ENCODE measurements around the gene CXXC1. TPM values are rescaled to one million over a fixed set of nuclear protein-coding genes. Genes with fewer than 3 reads are reported as not detected.
A peak's percentile ranks its signal among the peaks of the same experiment; 100 is the strongest.
"Not testable (repeated sequence)": the region's sequence is repeated elsewhere in the genome, so short reads cannot be mapped to it uniquely, and the experiment has no call there.

The CXXC1 gene
- total RNA-seq, 1 experiment from 2014 or later, result 11.4 TPM

GRCh38 chr18:50298443-50299284, 11.2 kb upstream of the CXXC1 start:
- no peak for DNase-seq (ENCODE audit: low spot score)

- DNase-seq (ENCODE audit: low spot score), result no peak
These were observed 10.3 kb upstream of the CXXC1 start for GRCh38 chr18:50297621-50298442.

- no peak for DNase-seq (ENCODE audit: low spot score)
These were observed 5.5 kb upstream of the CXXC1 start for GRCh38 chr18:50293039-50293438.

GRCh38 chr18:50289108-50289443, 1.6 kb upstream of the CXXC1 start:
- no peak for DNase-seq (ENCODE audit: low spot score)

GRCh38 chr18:50288348-50289107, 1.0 kb upstream of the CXXC1 start:
- not testable (repeated sequence) for DNase-seq (ENCODE audit: low spot score)

- DNase-seq (ENCODE audit: low spot score), result no peak
These were observed 458 bp downstream of the CXXC1 start for GRCh38 chr18:50287028-50287440.

- peak; percentile 60 for DNase-seq (ENCODE audit: low spot score)
These were observed 983 bp downstream of the CXXC1 start for GRCh38 chr18:50286391-50287027.

- DNase-seq (ENCODE audit: low spot score), result no peak
These were observed 1.7 kb downstream of the CXXC1 start for GRCh38 chr18:50285631-50286321.

GRCh38 chr18:50285071-50285470, 2.4 kb downstream of the CXXC1 start:
- DNase-seq (ENCODE audit: low spot score), result no peak

- peak; percentile 25 for DNase-seq (ENCODE audit: low spot score)
These were observed 3.1 kb downstream of the CXXC1 start for GRCh38 chr18:50284255-50284885.

GRCh38 chr18:50283469-50284209, 3.9 kb downstream of the CXXC1 start:
- DNase-seq (ENCODE audit: low spot score), result no peak

- no peak for DNase-seq (ENCODE audit: low spot score)
These were observed 4.8 kb downstream of the CXXC1 start for GRCh38 chr18:50282521-50283335.

GRCh38 chr18:50281972-50282520, 5.4 kb downstream of the CXXC1 start:
- DNase-seq (ENCODE audit: low spot score), result no peak

- DNase-seq (ENCODE audit: low spot score), result peak; percentile 92
These were observed 6.1 kb downstream of the CXXC1 start, which contains the start of gene MBD1 for GRCh38 chr18:50281295-50281971. MBD1 (minus strand) TSS chr18:50281523; CDS start chr18:50279992, 1,531 bp downstream.

- DNase-seq (ENCODE audit: low spot score), result no peak
These were observed 6.7 kb downstream of the CXXC1 start for GRCh38 chr18:50280707-50281294.

GRCh38 chr18:50279752-50280151, 7.7 kb downstream of the CXXC1 start:
- no peak for DNase-seq (ENCODE audit: low spot score)

- no peak for DNase-seq (ENCODE audit: low spot score)
These were observed 9.6 kb downstream of the CXXC1 start for GRCh38 chr18:50277942-50278341.

GRCh38 chr18:50276452-50276851, 11.0 kb downstream of the CXXC1 start:
- DNase-seq (ENCODE audit: low spot score), result no peak

All from A172 (cell line).